Mesothelial cell of epicardium (in vitro differentiated cells): ENCODE results near the gene H19. TPM values are rescaled to one million over a fixed set of nuclear protein-coding genes. Genes with fewer than 3 reads are reported as not detected.

Experiments used
- DNase-seq, 2 experiments: peaks; one replicate each; pipeline ENCODE4 v3.0.0; 2021; ENCODE audit warnings: low spot score in 2 of 2; ENCODE audit not compliant: unreplicated experiment in 2 of 2
- H3K27ac Mint-ChIP-seq: 2 replicates; pipeline ENCODE4 v1.8.0; 2021; ENCODE audit warnings: mixed read lengths
- H3K27me3 Mint-ChIP-seq: 2 replicates; pipeline ENCODE4 v1.8.0; 2021; ENCODE audit warnings: low read depth, mixed read lengths
- H3K36me3 Mint-ChIP-seq: 2 replicates; pipeline ENCODE4 v1.8.0; 2021; ENCODE audit warnings: mixed read lengths
- H3K4me1 Mint-ChIP-seq: 2 replicates; pipeline ENCODE4 v1.8.0; 2021; ENCODE audit warnings: mixed read lengths
- H3K4me3 Mint-ChIP-seq: 2 replicates; pipeline ENCODE4 v1.8.0; 2021; ENCODE audit warnings: mild to moderate bottlenecking, moderate library complexity, mixed read lengths
- H3K9me3 Mint-ChIP-seq: 2 replicates; pipeline ENCODE4 v1.8.0; 2021; ENCODE audit warnings: mixed read lengths
- CTCF ChIP-seq: fragments of 200-600 bp; sonication (generic); IDR thresholded peaks from one replicate; pipeline ENCODE4 v1.5.0; 2021; ENCODE audit warnings: antibody characterized with exemption; ENCODE audit not compliant: unreplicated experiment
- total RNA-seq: library from RNA; stranded (reverse); gene quantifications from 3 replicates; pipeline ENCODE4 v1.2.1, GENCODE V29; 2021

The H19 gene
- total RNA-seq, 1 donor from 2014 or later = 13,899 TPM

GRCh38 chr11:2035382-2035781 is 37.7 kb upstream of the H19 start:
- Mint-ChIP-seq H3K36me3 (no peaks in the 10 kb centered on the region), H3K9me3 (no peaks in the 10 kb centered on the region), H3K4me3 (no peak overlapping the region), H3K4me1 (no peaks in the 10 kb centered on the region), H3K27ac (no peak overlapping the region), H3K27me3 (no peaks in the 10 kb centered on the region)
- no peak for TF ChIP-seq CTCF
- DNase-seq = no peak

DNA sequence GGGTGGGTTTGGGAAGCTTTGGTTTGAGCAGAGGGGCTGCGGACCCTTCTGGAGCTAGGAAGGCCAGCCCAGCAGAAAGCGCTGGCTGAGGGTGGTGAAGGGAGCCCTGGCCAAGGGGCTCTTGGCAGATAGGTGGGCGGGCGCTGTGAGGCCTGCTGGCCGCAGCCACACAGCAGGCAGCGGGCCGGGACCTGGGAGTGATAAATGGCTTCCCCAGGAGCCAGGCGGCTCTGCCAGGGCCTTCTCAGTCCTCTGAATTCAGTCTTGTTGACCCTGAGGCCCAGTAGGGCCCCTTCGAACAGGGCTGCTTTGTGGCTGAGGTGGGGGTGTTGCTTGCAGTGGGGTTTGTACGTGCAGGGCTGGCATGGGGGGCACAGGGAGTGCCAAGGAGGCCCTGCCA is 33.4 kb upstream of the H19 start:
- H3K4me1 Mint-ChIP-seq = no peaks in the 10 kb centered on the region
- DNase-seq = no peak
- H3K9me3 Mint-ChIP-seq = no peaks in the 10 kb centered on the region
- no peak overlapping the region for H3K4me3 Mint-ChIP-seq
- TF ChIP-seq CTCF = no peak
- H3K27ac Mint-ChIP-seq = no peak overlapping the region
- H3K36me3 Mint-ChIP-seq = no peaks in the 10 kb centered on the region
- H3K27me3 Mint-ChIP-seq = no peaks in the 10 kb centered on the region

GRCh38 chr11:2027708-2028107 is 30.1 kb upstream of the H19 start:
- no peaks in the 10 kb centered on the region for H3K36me3 Mint-ChIP-seq
- DNase-seq = no peak
- H3K27ac Mint-ChIP-seq = no peak overlapping the region

DNA sequence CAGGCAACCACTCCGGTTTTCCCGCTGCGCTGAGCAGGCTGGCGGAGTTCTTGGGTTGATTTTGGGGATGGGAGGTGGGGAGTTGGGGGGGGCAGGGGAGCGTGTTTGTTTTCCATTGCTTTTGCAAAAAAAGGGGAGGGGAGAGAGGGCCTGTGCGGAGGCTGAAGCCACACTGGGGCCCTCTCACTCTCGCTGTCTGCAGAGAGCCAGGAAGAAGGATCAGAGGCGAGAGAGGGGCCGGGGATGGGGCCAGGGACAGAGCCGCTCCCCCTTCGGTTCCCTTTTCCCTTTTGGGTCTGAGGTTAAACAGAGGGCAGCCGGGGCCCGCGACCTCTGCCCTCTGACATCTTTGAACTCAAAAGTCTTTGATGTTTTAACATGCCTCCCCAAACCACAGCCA is 17.4 kb upstream of the H19 start:
- no peaks in the 10 kb centered on the region for H3K36me3 Mint-ChIP-seq
- H3K4me3 Mint-ChIP-seq = no peak overlapping the region
- no peaks in the 10 kb centered on the region for H3K9me3 Mint-ChIP-seq
- no peak overlapping the region for H3K27ac Mint-ChIP-seq
- no peaks in the 10 kb centered on the region for H3K27me3 Mint-ChIP-seq
- no peak for DNase-seq
- H3K4me1 Mint-ChIP-seq = no peaks in the 10 kb centered on the region
- no peak for TF ChIP-seq CTCF

More at GRCh38 chr11:2027708-2028107, 30.1 kb upstream of the H19 start:
- no peak overlapping the region for H3K4me3 Mint-ChIP-seq
- H3K27me3 Mint-ChIP-seq = no peaks in the 10 kb centered on the region
- TF ChIP-seq CTCF = no peak
- H3K4me1 Mint-ChIP-seq = no peaks in the 10 kb centered on the region
- H3K9me3 Mint-ChIP-seq = no peaks in the 10 kb centered on the region

- no peak for DNase-seq
- no peak overlapping the region for H3K27ac Mint-ChIP-seq
- H3K27me3 Mint-ChIP-seq = no peaks in the 10 kb centered on the region
- no peaks in the 10 kb centered on the region for H3K4me1 Mint-ChIP-seq
- H3K9me3 Mint-ChIP-seq = no peaks in the 10 kb centered on the region
- H3K4me3 Mint-ChIP-seq = no peak overlapping the region
- no peaks in the 10 kb centered on the region for H3K36me3 Mint-ChIP-seq
- TF ChIP-seq CTCF = no peak
Observed at GRCh38 chr11:2012440-2012839, 14.8 kb upstream of the H19 start.

DNA sequence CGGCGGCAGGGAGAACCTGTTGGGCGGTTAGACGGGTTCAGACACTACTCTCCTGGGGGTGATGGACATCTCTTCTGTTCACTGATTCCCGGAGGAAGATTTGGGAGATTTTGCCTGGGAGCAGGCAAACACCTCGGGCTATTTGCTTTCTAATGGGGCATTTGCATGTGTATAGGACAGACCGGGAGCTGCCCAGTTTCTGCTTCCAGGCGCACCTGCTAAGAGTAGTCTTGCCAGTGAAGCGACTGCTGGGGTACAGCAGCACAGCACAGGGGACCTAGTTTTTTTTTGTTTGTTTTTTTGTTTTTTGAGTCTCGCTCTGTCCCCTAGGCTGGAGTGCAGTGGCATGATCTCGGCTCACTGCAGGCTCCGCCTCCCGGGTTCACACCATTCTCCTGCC is 6.8 kb upstream of the H19 start:
- H3K9me3 Mint-ChIP-seq = no peaks in the 10 kb centered on the region
- TF ChIP-seq CTCF = no peak
- no peak overlapping the region for H3K4me3 Mint-ChIP-seq
- no peak overlapping the region for H3K27ac Mint-ChIP-seq
- no peak for DNase-seq
- no peaks in the 10 kb centered on the region for H3K36me3 Mint-ChIP-seq
- no peaks in the 10 kb centered on the region for H3K4me1 Mint-ChIP-seq
- no peaks in the 10 kb centered on the region for H3K27me3 Mint-ChIP-seq
